GM20000 (cell line): ENCODE results near the gene TK1.

Source experiments
- DNase-seq: peaks from one replicate; pipeline ENCODE4 v3.0.0; 2012; ENCODE audit warnings: low spot score
- TF ChIP-seq, protein P1 (sequence below): IDR thresholded peaks from 2 replicates; pipeline ENCODE4 v1.5.1; 2012; ENCODE audit warnings: mild to moderate bottlenecking, control low read depth; ENCODE audit errors: extremely low read depth, missing control alignments

TK1 gene

DNA sequence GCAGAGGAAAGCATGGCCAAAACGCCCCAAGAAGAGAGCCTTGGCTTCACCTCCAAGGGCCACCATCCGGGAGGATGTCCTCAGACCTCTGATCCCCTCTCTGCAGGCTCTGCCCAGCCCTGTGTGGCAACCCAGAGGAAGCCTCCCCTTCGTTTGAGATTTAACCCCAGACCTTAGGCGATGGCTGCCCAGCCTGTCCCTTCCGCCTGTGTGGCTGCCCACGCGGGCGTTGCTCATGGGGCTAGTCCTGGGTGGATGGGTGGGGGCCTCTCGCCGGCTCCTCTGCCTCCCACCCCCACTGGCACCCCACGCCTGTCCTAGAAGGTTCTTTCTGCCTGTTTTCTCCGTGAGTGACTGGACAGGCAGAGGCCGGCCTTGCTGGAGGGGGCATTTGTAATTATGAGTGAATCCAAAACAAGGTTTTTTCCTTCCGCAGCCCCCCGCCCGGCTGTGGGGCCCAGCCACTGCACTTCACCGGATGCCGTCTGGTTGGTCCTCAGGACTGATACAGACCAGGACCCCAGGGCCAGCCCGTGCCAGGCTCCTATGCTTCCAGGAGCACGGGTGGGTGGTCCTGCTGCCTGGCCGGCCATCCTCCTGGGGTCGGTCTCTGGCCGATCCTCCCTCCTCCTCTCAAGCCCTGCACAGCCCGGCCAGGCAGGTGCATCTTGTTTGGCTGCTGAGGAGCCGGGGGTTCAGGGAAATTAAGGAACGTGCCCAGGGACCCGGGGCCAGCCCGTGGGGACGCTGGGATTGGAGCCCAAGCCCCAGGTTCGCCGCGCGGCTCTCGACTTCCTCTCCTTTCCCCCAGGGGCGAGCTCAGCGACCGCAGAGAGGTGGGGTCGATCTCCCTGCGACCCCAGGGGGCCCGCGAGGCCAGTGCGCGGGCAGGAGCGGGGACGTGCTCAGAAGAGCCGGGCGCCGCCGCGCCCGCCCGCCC is 44.4 kb upstream of the TK1 start, which contains the start of gene TMEM235:
TMEM235 (plus strand) TSS at position 636 of the 940 bp plus-strand sequence. CDS start 393 bp downstream, outside the sequence.
- DNase-seq: no peak
- TF ChIP-seq, protein P1, sequence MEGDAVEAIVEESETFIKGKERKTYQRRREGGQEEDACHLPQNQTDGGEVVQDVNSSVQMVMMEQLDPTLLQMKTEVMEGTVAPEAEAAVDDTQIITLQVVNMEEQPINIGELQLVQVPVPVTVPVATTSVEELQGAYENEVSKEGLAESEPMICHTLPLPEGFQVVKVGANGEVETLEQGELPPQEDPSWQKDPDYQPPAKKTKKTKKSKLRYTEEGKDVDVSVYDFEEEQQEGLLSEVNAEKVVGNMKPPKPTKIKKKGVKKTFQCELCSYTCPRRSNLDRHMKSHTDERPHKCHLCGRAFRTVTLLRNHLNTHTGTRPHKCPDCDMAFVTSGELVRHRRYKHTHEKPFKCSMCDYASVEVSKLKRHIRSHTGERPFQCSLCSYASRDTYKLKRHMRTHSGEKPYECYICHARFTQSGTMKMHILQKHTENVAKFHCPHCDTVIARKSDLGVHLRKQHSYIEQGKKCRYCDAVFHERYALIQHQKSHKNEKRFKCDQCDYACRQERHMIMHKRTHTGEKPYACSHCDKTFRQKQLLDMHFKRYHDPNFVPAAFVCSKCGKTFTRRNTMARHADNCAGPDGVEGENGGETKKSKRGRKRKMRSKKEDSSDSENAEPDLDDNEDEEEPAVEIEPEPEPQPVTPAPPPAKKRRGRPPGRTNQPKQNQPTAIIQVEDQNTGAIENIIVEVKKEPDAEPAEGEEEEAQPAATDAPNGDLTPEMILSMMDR: no peak

DNA sequence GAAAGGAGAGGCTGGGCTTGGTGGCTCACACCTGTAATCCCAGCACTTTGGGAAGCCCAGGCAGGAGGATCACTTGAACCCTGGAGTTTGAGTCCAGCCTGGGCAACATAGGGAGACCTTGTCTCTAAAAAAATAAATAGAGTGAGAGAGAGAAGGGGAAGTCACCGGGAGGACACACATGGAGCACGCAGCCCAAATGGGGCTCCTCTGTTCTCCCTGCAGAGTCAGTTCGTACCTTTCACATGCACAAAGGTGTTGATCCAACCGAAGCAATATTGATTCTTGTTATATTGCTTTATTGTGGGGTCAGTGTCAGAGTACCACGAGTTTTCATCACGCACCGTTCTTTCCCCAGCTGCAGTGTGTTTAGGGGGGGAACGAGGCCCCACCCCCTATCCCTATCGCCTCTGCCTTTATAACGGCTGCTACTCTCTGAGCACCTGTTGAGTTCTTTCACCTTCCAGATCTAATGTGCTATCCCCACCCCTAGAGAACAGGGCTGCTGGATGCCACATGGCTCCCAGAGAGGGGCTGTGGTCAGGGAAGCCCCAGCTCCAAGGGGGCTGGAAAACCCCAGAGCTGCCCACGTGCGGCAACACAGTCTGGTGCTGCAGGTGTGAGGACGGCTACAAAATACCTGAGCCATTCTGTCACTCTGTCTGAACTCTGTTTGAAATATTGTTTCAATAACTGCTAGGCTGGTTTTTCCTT is 43.6 kb upstream of the TK1 start:
- DNase-seq: no peak
- TF ChIP-seq, protein P1: no peak

DNA sequence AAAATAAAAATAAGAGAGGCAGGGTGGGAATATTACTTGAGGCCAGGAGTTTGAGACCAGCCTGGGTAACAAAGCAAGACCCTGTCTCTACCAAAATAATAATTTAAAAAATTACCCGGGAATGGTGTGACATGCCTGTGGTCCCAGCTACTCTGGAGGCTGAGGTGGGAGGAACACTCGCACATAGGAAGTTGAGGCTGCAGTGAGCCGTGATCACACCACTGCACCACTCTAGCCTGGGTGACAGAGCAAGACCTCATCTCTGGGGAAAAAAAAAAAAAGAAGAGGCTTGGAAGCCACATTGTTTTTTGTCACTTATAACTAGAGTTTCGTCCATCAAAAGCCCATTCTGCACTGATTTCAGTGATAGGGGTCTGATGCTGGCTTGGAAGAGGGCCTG is 41.3 kb upstream of the TK1 start:
- TF ChIP-seq, protein P1: no peak
- no peak for DNase-seq

DNA sequence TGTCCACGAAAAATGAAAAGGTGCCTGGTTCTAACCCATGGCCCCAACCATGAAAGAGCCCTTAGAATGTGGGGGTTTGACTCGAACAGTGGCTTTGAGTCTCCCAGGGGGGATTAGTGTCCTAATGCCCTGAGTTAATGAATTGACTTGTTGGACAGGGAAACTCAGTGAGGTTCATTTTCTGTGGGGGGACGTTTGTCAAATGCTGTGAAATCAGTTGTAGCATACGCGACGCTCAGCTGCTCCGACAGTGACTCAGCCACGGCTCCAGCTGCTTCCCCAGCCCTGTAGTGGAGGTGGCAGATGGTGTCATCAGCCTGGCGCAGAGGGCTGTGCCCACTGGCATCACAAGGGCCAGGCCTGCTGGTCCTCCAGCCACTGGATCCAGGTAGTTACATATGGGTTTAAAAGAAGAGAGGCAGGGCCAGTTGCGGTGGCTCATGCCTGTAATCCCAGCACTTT is 40.6 kb upstream of the TK1 start:
- no peak for DNase-seq
- TF ChIP-seq, protein P1: no peak

DNA sequence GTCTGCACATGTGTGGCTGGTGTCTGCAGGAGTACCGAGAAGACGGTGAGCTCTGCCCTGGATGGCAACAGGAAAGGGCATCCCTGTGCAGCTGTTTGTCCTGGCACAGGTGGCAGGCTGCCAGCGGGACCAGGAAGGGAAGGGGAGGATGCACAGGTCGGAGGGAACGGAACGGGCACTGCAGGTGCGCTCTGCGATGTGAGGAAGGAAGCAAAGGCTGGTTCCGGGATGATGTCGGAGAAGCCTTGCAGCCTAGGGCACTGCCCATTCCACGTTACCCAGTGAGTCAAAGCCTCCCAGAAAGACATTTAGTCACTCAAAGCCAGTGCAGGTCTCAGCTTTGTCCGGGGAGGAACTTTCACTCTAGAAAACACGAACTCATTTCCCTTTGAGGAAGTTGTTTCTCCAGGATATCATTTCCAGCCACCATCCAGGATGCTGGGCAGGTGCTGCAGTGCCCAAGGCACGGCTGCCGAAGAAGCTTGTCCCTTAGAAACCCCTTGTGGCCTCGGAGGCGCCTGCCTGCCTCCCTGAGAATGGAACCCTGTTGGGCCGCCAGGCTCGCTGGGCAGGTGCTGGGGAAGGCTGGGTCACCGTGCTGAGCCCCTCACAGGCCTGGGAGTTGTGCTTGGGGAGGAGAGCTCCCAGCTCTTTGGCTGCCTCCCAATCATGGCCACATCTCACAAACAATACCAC is 40.1 kb upstream of the TK1 start:
- TF ChIP-seq, protein P1: no peak

DNA sequence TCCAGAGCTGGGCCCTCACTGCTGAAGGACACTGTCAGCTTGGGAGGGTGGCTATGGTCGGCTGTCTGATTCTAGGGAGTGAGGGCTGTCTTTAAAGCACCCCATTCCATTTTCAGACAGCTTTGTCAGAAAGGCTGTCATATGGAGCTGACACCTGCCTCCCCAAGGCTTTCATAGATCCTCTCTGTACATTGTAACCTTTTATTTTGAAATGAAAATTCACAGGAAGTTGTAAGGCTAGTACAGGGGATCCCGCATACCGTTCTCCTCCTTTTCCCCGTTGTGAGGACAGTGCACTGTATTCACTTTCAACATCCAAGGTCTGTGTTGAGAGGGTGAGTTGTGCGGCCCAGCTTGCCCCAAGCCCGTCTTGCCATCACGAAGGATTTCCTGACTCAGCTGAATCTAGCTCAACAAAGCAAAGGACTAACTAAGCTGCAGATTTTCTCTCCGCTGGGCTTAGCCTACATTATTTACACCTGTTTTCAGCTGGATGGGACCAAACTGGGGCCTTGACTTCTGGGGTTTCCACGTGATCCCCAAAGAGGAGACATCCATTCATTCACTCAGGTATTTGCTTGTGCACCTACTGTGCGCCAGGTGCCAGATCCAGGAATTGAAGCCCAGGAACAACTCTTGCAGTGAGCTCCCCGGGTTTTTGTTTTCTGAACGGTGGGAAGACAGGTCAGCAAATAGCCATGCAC is 39.4 kb upstream of the TK1 start:
- TF ChIP-seq, protein P1: no peak
- no peak for DNase-seq

More for the DNA sequence above, 40.1 kb upstream of the TK1 start:
- DNase-seq: no peak
